Neural cell (in vitro differentiated cells): ENCODE measurements around the gene BRIX1.

Source experiments
- POLR2AphosphoS5 ChIP-seq: IDR thresholded peaks from 2 replicates; pipeline ENCODE4 v1.6.1; 2012
- RAD21 ChIP-seq: fragments of 450-650 bp; conservative IDR thresholded peaks from 2 replicates; pipeline ENCODE4 v1.6.1; 2014; ENCODE audit warnings: antibody characterized with exemption, mild to moderate bottlenecking, moderate library complexity
- TF ChIP-seq, protein P1 (sequence below): fragments of 450-650 bp; IDR thresholded peaks from 2 replicates; pipeline ENCODE4 v1.5.1; 2014; ENCODE audit warnings: antibody characterized with exemption, mild to moderate bottlenecking, moderate library complexity; ENCODE audit not compliant: poor library complexity, severe bottlenecking
- TF ChIP-seq, protein P2 (sequence below): IDR thresholded peaks from 2 replicates; pipeline ENCODE4 v1.6.1; 2012; ENCODE audit warnings: borderline replicate concordance

- TF ChIP-seq, protein P1, sequence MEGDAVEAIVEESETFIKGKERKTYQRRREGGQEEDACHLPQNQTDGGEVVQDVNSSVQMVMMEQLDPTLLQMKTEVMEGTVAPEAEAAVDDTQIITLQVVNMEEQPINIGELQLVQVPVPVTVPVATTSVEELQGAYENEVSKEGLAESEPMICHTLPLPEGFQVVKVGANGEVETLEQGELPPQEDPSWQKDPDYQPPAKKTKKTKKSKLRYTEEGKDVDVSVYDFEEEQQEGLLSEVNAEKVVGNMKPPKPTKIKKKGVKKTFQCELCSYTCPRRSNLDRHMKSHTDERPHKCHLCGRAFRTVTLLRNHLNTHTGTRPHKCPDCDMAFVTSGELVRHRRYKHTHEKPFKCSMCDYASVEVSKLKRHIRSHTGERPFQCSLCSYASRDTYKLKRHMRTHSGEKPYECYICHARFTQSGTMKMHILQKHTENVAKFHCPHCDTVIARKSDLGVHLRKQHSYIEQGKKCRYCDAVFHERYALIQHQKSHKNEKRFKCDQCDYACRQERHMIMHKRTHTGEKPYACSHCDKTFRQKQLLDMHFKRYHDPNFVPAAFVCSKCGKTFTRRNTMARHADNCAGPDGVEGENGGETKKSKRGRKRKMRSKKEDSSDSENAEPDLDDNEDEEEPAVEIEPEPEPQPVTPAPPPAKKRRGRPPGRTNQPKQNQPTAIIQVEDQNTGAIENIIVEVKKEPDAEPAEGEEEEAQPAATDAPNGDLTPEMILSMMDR, result no peak
- no peak for TF ChIP-seq RAD21
- TF ChIP-seq, protein P2, sequence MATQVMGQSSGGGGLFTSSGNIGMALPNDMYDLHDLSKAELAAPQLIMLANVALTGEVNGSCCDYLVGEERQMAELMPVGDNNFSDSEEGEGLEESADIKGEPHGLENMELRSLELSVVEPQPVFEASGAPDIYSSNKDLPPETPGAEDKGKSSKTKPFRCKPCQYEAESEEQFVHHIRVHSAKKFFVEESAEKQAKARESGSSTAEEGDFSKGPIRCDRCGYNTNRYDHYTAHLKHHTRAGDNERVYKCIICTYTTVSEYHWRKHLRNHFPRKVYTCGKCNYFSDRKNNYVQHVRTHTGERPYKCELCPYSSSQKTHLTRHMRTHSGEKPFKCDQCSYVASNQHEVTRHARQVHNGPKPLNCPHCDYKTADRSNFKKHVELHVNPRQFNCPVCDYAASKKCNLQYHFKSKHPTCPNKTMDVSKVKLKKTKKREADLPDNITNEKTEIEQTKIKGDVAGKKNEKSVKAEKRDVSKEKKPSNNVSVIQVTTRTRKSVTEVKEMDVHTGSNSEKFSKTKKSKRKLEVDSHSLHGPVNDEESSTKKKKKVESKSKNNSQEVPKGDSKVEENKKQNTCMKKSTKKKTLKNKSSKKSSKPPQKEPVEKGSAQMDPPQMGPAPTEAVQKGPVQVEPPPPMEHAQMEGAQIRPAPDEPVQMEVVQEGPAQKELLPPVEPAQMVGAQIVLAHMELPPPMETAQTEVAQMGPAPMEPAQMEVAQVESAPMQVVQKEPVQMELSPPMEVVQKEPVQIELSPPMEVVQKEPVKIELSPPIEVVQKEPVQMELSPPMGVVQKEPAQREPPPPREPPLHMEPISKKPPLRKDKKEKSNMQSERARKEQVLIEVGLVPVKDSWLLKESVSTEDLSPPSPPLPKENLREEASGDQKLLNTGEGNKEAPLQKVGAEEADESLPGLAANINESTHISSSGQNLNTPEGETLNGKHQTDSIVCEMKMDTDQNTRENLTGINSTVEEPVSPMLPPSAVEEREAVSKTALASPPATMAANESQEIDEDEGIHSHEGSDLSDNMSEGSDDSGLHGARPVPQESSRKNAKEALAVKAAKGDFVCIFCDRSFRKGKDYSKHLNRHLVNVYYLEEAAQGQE, result no peak
- no peak for TF ChIP-seq POLR2AphosphoS5
These were observed 17.4 kb downstream of the BRIX1 start for GRCh38 chr5:34932947-34933346.
